Measurements from ENCODE around the gene OSGIN1.
A peak's percentile ranks its signal among the peaks of the same experiment; 100 is the strongest.

The OSGIN1 gene

GRCh38 chr16:83967091-83967490 lies 14.1 kb downstream of the OSGIN1 start:
- H3K27ac Mint-ChIP-seq, result no peak overlapping the region
- TF ChIP-seq CTCF (IDR thresholded peaks at IDR 0.05; ENCODE audit: unreplicated experiment in 3 of 3), result no peak
- H3K27me3 Mint-ChIP-seq (ENCODE audit: low read depth), result peaks cover 39% of the 10 kb centered on the region
- no peaks in the 10 kb centered on the region for H3K9me3 Mint-ChIP-seq
- peak overlapping the region in 1 of 3 experiments; percentile 9 for H3K4me3 Mint-ChIP-seq
- no peaks in the 10 kb centered on the region for H3K36me3 Mint-ChIP-seq (ENCODE audit: low read depth)
- H3K4me1 Mint-ChIP-seq, result no peaks in the 10 kb centered on the region

GRCh38 chr16:83967838-83968305 lies 14.8 kb downstream of the OSGIN1 start, which contains the start of gene NECAB2:
NECAB2 (plus strand) TSS chr16:83968244; CDS start chr16:83968649, 405 bp downstream.
- H3K27ac Mint-ChIP-seq, result peak within 1 kb of the TSS in 1 of 3 experiments; percentile 48
- TF ChIP-seq CTCF (IDR thresholded peaks at IDR 0.05; ENCODE audit: unreplicated experiment in 3 of 3), result peak; percentile 68 to 76 (median 71)
- peaks cover 35% of the 10 kb centered on the region for H3K27me3 Mint-ChIP-seq (ENCODE audit: low read depth)
- H3K4me1 Mint-ChIP-seq, result no peaks in the 10 kb centered on the region
- H3K36me3 Mint-ChIP-seq (ENCODE audit: low read depth), result no peaks in the 10 kb centered on the region
- H3K9me3 Mint-ChIP-seq, result no peaks in the 10 kb centered on the region
- peak within 1 kb of the TSS; percentile 80 to 85 (median 85) for H3K4me3 Mint-ChIP-seq

DNA sequence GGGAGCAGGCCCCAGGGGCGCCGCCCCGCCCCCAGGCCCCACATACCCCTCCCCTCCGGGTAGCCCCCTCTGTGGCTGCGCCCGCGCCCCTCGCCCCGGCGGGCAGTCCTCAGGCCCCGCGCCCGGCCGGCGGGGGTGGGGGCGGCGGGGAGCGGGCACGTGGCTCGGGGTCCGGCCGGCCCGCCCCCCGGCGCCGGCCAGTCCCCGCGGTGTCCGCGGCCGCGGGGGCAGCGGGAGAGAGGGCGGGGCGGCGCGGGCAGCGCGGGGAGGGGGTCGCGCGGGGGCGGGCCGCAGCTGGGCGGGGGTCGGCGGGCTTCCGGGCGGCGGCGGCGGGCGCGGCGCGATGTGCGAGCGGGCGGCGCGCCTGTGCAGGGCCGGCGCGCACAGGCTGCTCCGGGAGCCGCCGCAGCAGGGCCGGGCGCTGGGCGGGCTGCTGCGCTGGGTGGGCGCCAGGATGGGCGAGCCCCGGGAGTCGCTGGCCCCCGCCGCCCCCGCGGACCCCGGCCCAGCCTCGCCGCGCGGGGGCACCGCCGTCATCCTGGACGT lies 15.3 kb downstream of the OSGIN1 start:
- Mint-ChIP-seq H3K36me3 (ENCODE audit: low read depth) (no peaks in the 10 kb centered on the region), H3K27ac (peak overlapping the region in 1 of 3 experiments; percentile 48), H3K9me3 (no peaks in the 10 kb centered on the region), H3K4me1 (no peaks in the 10 kb centered on the region), H3K27me3 (ENCODE audit: low read depth) (peaks cover 38% of the 10 kb centered on the region), H3K4me3 (peak overlapping the region in 2 of 3 experiments; percentile 76 to 85)
- no peak for TF ChIP-seq CTCF (IDR thresholded peaks at IDR 0.05; ENCODE audit: unreplicated experiment in 3 of 3)

DNA sequence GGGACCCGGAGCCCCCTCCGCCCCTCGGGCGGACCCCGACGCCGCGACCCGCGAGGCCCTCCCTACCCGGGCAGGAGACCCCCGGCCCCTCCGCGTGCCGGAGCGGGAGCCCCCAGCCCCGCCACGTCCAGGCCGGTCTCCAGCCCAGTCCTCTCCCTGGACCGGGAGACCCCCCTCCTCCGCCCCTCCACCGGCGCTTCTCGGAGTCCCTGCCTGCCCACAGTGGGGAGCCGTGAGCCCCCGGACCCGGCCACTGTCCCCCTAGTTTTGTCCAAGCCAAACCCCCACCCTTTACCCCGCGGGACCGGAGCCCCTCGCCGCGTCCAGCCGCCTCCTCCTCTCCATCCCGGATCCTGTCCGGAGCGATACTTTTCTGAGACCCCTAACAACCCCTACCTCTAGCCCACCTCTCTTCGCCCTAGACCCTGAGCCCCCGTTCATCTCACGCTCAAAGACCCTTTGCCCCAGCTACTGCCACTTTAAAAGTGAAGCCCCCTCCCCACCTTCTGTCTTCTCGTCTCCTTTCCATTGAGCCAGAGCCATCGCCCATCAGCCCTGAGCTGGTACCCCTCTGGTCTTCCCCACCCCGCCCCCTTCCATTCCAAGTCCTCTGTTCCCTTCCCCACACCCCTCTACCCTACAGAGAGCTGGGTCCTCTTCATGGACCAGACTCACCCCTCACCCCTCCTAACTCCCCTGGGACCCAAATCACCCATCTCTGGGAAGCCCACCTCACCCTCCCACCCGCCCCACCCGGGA lies 16.0 kb downstream of the OSGIN1 start:
- Mint-ChIP-seq H3K9me3 (no peaks in the 10 kb centered on the region), H3K36me3 (ENCODE audit: low read depth) (no peaks in the 10 kb centered on the region), H3K4me1 (no peaks in the 10 kb centered on the region), H3K4me3 (peak overlapping the region; percentile 69 to 80 (median 77)), H3K27ac (no peak overlapping the region), H3K27me3 (ENCODE audit: low read depth) (peaks cover 43% of the 10 kb centered on the region)
- no peak for TF ChIP-seq CTCF (IDR thresholded peaks at IDR 0.05; ENCODE audit: unreplicated experiment in 3 of 3)

- Mint-ChIP-seq H3K27ac (no peak overlapping the region), H3K9me3 (no peaks in the 10 kb centered on the region), H3K4me1 (no peaks in the 10 kb centered on the region), H3K4me3 (peak overlapping the region; percentile 68 to 72 (median 72)), H3K27me3 (ENCODE audit: low read depth) (peaks cover 38% of the 10 kb centered on the region), H3K36me3 (ENCODE audit: low read depth) (no peaks in the 10 kb centered on the region)
- TF ChIP-seq CTCF (IDR thresholded peaks at IDR 0.05; ENCODE audit: unreplicated experiment in 3 of 3), result no peak
Measured at GRCh38 chr16:83969771-83970429, 16.9 kb downstream of the OSGIN1 start.
